Measurements from ENCODE around the gene FHAD1.

The FHAD1 gene

DNA sequence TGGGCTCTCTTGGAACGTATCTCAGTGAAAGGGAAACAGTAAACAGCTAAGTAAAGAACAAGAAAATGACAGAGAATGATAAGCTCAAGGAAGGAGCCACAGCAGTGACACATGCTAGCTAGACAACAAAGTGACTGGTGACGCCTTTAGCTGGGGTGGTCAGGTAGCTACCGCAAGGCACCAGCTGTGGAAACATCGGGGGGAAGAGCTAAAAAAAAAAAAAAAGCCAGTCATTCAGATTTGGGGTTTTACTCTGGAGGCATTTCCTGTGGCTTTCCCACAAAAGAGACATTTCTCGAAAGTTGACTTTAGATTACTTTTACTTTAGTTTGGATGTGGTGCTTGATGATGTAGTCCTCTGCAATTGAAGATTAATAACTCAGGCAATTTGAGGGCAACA lies 2.1 kb downstream of the FHAD1 start:
- peak; percentile 49 to 56 for DNase-seq

- no peak for DNase-seq
Measured at GRCh38 chr1:15251857-15252835, 5.1 kb downstream of the FHAD1 start.

GRCh38 chr1:15254559-15254958 lies 7.5 kb downstream of the FHAD1 start:
- DNase-seq: no peak

- DNase-seq: no peak
Measured at GRCh38 chr1:15255582-15256149, 8.6 kb downstream of the FHAD1 start.

GRCh38 chr1:15256584-15256983 lies 9.6 kb downstream of the FHAD1 start:
- no peak for DNase-seq

- DNase-seq: no peak
Measured at GRCh38 chr1:15257309-15257708, 10.3 kb downstream of the FHAD1 start.

GRCh38 chr1:15258833-15259621 lies 12.0 kb downstream of the FHAD1 start:
- no peak for DNase-seq

DNA sequence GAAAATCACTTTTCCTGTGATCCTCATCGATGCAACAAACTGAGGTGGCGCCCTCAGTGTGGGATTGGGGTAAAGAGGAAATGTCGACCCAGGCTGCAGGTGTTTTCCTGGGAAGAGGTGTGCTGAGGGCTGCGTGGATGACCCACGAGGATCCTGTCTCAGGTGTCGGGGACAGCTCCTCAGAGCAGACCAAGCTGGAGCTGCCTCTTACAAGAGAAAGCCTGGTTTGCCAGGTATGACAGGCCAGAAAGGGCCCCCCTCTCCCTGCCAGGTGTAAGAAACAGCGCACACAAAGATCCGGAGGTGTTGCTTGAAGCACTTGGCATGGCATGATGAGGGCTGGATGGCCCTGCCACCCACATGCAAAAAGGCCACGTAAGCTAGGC lies 12.6 kb downstream of the FHAD1 start:
- no peak for DNase-seq

DNA sequence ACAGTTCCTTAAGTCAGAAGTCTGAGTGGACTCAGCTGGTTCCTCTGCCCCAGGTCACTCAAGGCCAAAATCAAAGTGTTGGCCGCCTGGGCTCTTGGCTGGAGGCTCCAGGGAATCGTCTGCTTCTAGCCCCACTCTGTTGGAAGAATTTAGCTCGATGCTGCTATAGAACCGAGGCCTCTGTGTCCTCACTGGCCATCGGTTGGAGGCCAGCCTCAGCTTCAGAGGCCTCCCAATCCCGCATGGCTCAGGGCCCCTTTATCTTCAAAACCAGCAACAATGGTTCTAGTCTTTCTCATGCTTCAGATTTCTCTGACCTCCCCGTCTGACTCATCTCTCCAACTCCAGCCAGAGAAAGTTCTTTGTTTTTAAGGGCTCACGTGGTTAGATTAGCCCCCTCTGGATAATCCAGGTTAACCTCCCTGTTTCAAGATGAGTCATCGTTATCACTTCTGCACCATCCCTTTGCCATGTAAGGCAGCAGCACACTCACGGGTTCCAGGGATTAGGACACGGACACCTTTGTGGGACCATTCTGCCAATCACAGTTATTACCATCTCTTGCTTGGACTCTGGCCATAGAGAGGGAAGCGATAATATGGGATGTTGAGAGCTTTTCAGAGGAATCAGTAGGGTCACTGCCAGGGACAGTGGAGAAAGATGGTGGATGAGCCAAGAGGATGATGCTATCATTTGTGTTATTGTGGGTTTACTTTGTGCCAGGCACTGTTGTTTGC lies 13.6 kb downstream of the FHAD1 start:
- DNase-seq: no peak

DNA sequence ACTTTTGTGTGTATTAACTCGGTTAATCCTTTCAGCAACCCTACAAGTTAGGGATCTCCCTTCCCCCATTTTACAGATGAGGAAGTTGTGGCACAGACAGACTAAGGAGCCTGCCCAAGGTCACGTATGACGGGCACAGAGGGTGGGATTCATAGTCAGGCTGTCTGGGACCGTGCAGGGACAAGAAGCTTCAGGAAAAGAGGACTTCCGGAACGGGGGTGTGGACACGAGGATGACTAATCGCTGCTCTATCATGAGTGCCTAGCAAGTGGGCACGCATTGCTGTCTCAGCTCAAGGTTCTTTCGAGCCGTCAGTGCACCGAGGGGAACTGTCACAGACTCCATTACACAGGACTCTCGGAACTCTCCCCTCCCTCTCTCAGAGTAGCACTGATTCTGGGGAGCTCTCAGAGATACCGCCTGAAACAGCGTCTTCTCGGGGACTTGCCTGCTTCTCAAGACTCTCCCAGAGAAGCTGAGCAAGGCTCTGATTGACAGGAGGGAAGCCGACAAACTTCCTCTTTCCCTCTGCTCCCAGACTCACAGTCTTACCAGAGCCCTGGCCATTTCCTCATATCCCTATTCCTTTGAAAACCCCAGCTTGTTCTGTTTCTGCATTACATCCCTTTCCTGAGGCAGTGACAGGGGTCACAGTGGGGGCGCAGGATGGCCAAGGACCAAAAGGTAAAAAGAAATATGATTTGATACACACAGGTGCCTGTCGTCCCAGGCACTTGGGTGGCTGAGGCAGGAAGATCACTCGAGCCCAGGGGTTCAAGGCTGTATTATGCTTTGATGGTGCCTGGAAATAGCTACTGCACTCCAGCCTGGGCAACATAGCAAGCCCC lies 14.4 kb downstream of the FHAD1 start:
- peak in 1 of 2 donors; percentile 80 for DNase-seq

DNA sequence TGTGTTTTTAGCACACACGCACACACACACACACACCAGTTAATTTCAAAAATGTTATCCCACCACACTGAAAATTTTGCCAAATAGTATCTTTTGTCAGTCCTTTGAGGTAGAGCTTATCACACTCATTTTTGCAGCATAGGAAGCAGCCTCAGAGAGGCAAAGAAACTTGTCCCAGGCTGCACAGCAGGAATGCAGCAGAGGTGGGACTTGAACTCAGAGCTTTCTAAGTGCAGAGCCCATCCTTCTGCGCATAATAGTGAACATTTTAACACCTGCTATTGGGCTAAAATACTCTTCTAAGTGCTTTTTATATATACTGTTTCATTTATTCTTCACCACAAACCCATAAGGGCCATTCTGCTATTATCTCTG lies 15.0 kb downstream of the FHAD1 start:
- DNase-seq: no peak

- DNase-seq: no peak
Measured at GRCh38 chr1:15262706-15263105, 15.7 kb downstream of the FHAD1 start.

GRCh38 chr1:15264769-15265168 lies 17.7 kb downstream of the FHAD1 start:
- DNase-seq: no peak

DNA sequence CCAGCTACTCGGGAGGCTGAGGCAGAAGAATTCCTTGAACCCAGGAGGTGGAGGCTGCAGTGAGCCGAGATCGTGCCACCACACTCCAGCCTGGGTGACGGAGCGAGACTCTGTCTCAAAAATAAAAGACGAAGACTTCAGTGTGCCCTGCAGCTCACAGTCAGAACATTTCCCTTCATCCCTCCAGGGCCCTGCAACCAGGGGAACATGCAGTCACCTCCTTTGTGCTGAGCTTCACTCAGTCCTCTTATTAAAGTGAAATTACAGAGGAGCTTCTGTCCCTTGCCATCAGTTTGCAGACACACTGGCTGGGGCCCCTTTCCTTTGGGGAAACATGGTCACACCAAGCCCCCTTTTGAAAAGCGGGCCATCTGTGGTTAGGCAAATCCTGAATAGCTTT lies 24.2 kb downstream of the FHAD1 start:
- DNase-seq: no peak

DNA sequence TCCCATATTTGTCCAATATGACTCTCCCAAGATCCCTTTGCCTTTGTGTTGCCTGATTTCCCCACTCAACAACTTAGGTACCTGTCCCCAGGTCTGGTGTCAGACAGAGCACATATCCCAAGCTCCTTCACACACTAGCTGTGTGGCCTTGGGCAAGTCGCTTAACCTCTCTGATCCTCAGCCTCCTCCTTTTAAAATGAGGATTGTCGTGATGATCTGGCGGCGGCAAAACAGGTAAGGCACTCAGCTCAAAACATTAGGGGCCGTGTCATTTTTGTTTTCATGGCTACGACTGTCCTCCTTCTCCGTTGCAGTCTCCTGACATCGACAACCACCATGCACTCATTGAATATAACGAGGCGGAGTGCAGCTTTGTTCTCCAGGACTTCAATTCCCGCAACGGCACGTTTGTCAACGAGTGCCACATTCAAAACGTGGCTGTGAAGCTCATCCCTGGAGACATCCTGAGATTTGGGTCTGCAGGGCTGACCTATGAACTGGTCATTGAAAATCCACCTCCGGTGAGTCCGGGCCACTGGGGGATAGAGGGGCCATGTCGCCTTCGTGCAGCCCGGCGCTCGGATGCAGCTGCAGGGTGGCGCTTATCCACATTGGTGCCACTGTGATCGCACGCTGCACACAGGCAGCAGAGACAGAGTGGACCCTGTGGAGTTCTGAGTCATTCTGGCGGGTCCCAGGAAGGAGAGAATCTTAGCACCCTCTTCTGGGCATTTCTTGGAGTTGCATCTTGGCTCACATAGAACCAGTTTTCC lies 25.2 kb downstream of the FHAD1 start:
- DNase-seq: peak; percentile 36 to 41

GRCh38 chr1:15272782-15273127 lies 25.7 kb downstream of the FHAD1 start:
- no peak for DNase-seq

DNA sequence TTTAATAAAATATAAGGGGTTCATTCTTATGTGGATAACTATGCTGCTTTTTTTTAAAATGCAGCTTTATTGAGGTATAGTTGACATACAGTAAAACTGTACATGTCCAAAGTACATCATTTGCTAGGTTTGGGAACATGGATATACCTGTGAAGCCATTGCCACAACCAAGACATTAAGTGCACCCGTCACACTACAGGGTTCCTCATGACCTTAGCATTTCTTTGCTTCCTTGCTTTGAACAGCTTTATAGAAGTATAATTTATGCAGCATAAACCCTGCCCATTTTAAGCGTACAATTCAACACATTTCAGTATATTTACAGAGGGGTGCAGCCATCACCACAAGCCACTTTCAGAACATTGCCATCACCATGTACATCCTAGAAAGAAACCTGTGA lies 26.3 kb downstream of the FHAD1 start:
- no peak for DNase-seq

GRCh38 chr1:15275921-15276683 lies 29.1 kb downstream of the FHAD1 start:
- no peak for DNase-seq

DNA sequence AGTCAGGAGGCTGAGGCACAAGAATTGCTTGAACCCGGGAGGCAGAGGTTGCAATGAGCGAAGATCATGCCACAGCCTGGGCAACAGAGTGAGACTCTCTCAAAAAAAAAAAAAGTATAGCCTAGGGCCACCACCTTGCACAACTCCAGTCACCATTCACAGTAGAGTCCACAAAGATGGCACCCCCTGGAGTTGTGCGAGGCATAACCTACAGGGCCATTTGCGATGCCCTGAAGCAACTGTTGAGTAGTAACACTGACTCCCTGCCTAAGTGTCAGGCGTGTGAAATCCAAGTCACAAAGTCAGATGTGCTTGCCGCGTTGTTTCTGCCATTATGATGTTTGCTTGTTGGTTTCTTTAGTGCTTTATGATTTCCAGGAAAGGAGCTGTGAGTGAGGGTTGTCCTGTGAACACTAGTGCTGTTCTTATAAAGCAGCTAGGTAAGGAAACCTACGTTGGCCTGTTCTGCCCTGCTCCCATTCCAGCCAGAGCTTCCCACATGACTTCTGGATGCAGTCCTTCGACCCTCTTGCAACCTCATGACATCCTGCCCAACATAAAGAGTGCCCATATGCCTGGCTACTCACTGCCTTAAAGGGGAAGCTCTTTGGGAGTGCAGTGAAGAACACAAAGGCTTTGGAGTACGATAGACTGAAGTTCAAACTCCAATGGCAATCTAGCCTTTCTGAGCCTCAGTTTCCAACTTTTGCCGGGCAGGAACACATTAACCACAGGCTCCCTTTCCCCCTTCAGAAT lies 29.8 kb downstream of the FHAD1 start:
- no peak for DNase-seq

- DNase-seq: no peak
Measured at GRCh38 chr1:15277447-15277838, 30.4 kb downstream of the FHAD1 start.
